HCT116 (cell line): ENCODE measurements around the gene ADARB1. TPM values are rescaled to one million over a fixed set of nuclear protein-coding genes. Genes with fewer than 3 reads are reported as not detected.

Experiments used
- ATAC-seq: fragments of 200-7000 bp; cut with Tn5 transposase; 2 replicates; pipeline ENCODE4 v1.9.1; 2020; ENCODE audit warnings: mild to moderate bottlenecking, moderate library complexity
- BruUV-seq: library from RNA; stranded (reverse); fragments of 400-500 nt; replicated peaks from 2 replicates; lab custom pipeline; 2021; lab: Mats Ljungman, UMichigan
- CTCF ChIA-PET: fragments of 300-600 bp; sonication (Branson Sonifier 250); formaldehyde crosslinking; loops from one replicate; lab custom pipeline; 2021; ENCODE audit warnings: antibody characterized with exemption; lab: Charles Lee
- POLR2A ChIA-PET: fragments of 300-600, 350-600 bp; sonication (Branson Sonifier 250); formaldehyde crosslinking; loops from one replicate; lab custom pipeline; 2021; ENCODE audit warnings: antibody characterized with exemption; lab: Charles Lee
- RAD21 ChIA-PET, 2 experiments: fragments of 300-600 bp; sonication (Branson Sonifier 250); formaldehyde crosslinking; loops; one replicate each; lab custom pipeline; 2023; ENCODE audit warnings: low total read pairs in 2 of 2; ENCODE audit not compliant: uncharacterized antibody in 2 of 2, unreplicated experiment in 2 of 2, low non-redundant PET in 1 of 2; lab: Charles Lee
- DNase-seq: peaks from one replicate; pipeline ENCODE4 v3.0.0-alpha.2; 2010; ENCODE audit warnings: low read depth, low spot score
- H2AFZ ChIP-seq: fragments of 200-600 bp; shearing (Covaris generic), sonication (generic); 2 replicates; pipeline ENCODE4 v1.6.1; 2017; ENCODE audit warnings: low read depth, mixed run types, mixed read lengths, antibody characterized with exemption, low read length; ENCODE audit not compliant: poor library complexity, severe bottlenecking
- H3K27ac ChIP-seq: 2 replicates; pipeline ENCODE4 v1.5.1; 2012; ENCODE audit warnings: low read depth, low read length
- H3K27me3 ChIP-seq: fragments of 200-600 bp; sonication (generic); 2 replicates; pipeline ENCODE4 v1.6.1; 2016; ENCODE audit warnings: mixed run types, low read length, mixed read lengths; ENCODE audit not compliant: insufficient read depth
- H3K36me3 ChIP-seq, 2 experiments: fragments of 200-500 bp in 1 of 2; fragments of 200-600 bp in 1 of 2; sonication (Bioruptor generic) in 1 of 2; sonication (generic) in 1 of 2; 2 replicates each; pipeline versions ENCODE4 v1.5.1 to v1.6.1; 2014 to 2016; ENCODE audit warnings: low read length in 2 of 2, inconsistent platforms in 1 of 2, mixed read lengths in 1 of 2, mixed run types in 1 of 2; ENCODE audit not compliant: insufficient read depth in 2 of 2, control insufficient read depth in 1 of 2
- H3K4me1 ChIP-seq, 2 experiments: fragments of 200-600 bp in 1 of 2; sonication (generic) in 1 of 2; 2 replicates each; pipeline versions ENCODE4 v1.5.1 to v1.6.1; 2012 to 2017; ENCODE audit warnings: low read length in 2 of 2, inconsistent platforms in 1 of 2, mild to moderate bottlenecking in 1 of 2, mixed read lengths in 1 of 2, mixed run types in 1 of 2, moderate library complexity in 1 of 2; ENCODE audit not compliant: insufficient read depth in 2 of 2, control insufficient read depth in 1 of 2
- H3K4me2 ChIP-seq: fragments of 200-600 bp; sonication (generic); 2 replicates; pipeline ENCODE4 v1.6.1; 2017; ENCODE audit warnings: mixed run types, low read length, mixed read lengths
- H3K4me3 ChIP-seq, 2 experiments: fragments of 200-600 bp in 1 of 2; sonication (generic) in 1 of 2; replicated peaks in 1 of 2; 2 replicates each; pipeline ENCODE4 v1.5.1; 2011 to 2016; ENCODE audit warnings: low read length in 2 of 2, control low read depth in 1 of 2, low read depth in 1 of 2, mild to moderate bottlenecking in 1 of 2, mixed read lengths in 1 of 2, mixed run types in 1 of 2
- H3K79me2 ChIP-seq: fragments of 200-600 bp; sonication (generic); 2 replicates; pipeline ENCODE4 v1.6.1; 2017; ENCODE audit warnings: mild to moderate bottlenecking, mixed run types, low read length, moderate library complexity, mixed read lengths; ENCODE audit not compliant: insufficient read depth
- H3K9ac ChIP-seq: fragments of 200-600 bp; sonication (generic); 2 replicates; pipeline ENCODE4 v1.6.1; 2016; ENCODE audit warnings: low read length, mixed read lengths
- H3K9me2 ChIP-seq: fragments of 200-600 bp; sonication (generic), shearing (Covaris generic); 2 replicates; pipeline ENCODE4 v1.6.1; 2017; ENCODE audit warnings: mixed run types, mild to moderate bottlenecking, moderate library complexity; ENCODE audit not compliant: insufficient read depth
- H3K9me3 ChIP-seq, 2 experiments: fragments of 200-500 bp in 1 of 2; fragments of 200-600 bp in 1 of 2; sonication (Bioruptor generic) in 1 of 2; sonication (generic) in 1 of 2; 2 replicates each; pipeline ENCODE4 v1.6.1; 2014 to 2017; ENCODE audit warnings: low read length in 2 of 2, mixed read lengths in 2 of 2, inconsistent platforms in 1 of 2, low read depth in 1 of 2, mild to moderate bottlenecking in 1 of 2, mixed run types in 1 of 2, moderate library complexity in 1 of 2; ENCODE audit not compliant: control insufficient read depth in 1 of 2, insufficient read depth in 1 of 2
- H4K20me1 ChIP-seq: fragments of 200-600 bp; sonication (generic), shearing (Covaris generic); 2 replicates; pipeline ENCODE4 v1.6.1; 2017; ENCODE audit warnings: mixed run types, mild to moderate bottlenecking, moderate library complexity; ENCODE audit not compliant: insufficient read depth
- ATF3 ChIP-seq: IDR thresholded peaks from 2 replicates; pipeline ENCODE4 v1.6.1; 2012
- CEBPB ChIP-seq: IDR thresholded peaks from 2 replicates; pipeline ENCODE4 v1.6.1; 2012; ENCODE audit warnings: low read depth
- EGR1 ChIP-seq: IDR thresholded peaks from 2 replicates; pipeline ENCODE4 v1.6.1; 2012; ENCODE audit warnings: low read depth
- ELF1 ChIP-seq: IDR thresholded peaks from 2 replicates; pipeline ENCODE4 v1.6.1; 2012; ENCODE audit warnings: low read depth, borderline replicate concordance
- EZH2 ChIP-seq: fragments of 200-600 bp; sonication (generic); IDR thresholded peaks from 2 replicates; pipeline ENCODE4 v1.6.1; 2017; ENCODE audit warnings: antibody characterized with exemption, mixed run types
- EZH2phosphoT487 ChIP-seq: fragments of 200-600 bp; IDR thresholded peaks from 2 replicates; pipeline ENCODE4 v1.6.1; 2018; ENCODE audit warnings: antibody characterized with exemption, borderline replicate concordance
- JUND ChIP-seq: IDR thresholded peaks from 2 replicates; pipeline ENCODE4 v1.6.1; 2012
- POLR2AphosphoS5 ChIP-seq: IDR thresholded peaks from 2 replicates; pipeline ENCODE4 v1.6.1; 2011; ENCODE audit warnings: mild to moderate bottlenecking, low read depth, low read length, moderate library complexity
- REST ChIP-seq: IDR thresholded peaks from 2 replicates; pipeline ENCODE4 v1.6.1; 2012; ENCODE audit warnings: low read depth
- SIN3A ChIP-seq: IDR thresholded peaks from 2 replicates; pipeline ENCODE4 v1.6.1; 2012; ENCODE audit warnings: low read depth
- SP1 ChIP-seq: IDR thresholded peaks from 2 replicates; pipeline ENCODE4 v1.6.1; 2012; ENCODE audit warnings: low read depth
- SRF ChIP-seq: IDR thresholded peaks from 2 replicates; pipeline ENCODE4 v1.6.1; 2012; ENCODE audit warnings: low read depth
- TCF7L2 ChIP-seq: IDR thresholded peaks from 2 replicates; pipeline ENCODE4 v1.7.0; 2011; ENCODE audit warnings: borderline replicate concordance, inconsistent platforms; ENCODE audit not compliant: insufficient read depth, insufficient read length; ENCODE audit errors: extremely low read depth
- YY1 ChIP-seq: IDR thresholded peaks from 2 replicates; pipeline ENCODE4 v1.6.1; 2011; ENCODE audit warnings: low read length, low read depth, moderate library complexity, mild to moderate bottlenecking; ENCODE audit not compliant: insufficient replicate concordance; ENCODE audit errors: extremely low read depth
- ZFX ChIP-seq: fragments of 450-650 bp; IDR thresholded peaks from 2 replicates; pipeline ENCODE4 v1.6.1; 2017
- ZNF274 ChIP-seq: fragments of 200-500 bp; sonication (Bioruptor generic); IDR thresholded peaks from 2 replicates; pipeline ENCODE4 v1.6.1; 2014; ENCODE audit warnings: mild to moderate bottlenecking, low read depth, low read length, inconsistent platforms
- intact Hi-C: fragments of 100-400 bp; cut with micrococcal nuclease; formaldehyde crosslinking; loops from 2 replicates; pipeline ENCODE4 v1.10.0; 2022
- total RNA-seq: library from RNA; stranded (reverse); gene quantifications from one replicate; pipeline ENCODE4 v1.2.1, GENCODE V29; 2021; ENCODE audit not compliant: unreplicated experiment
- TF ChIP-seq, protein P1 (sequence below): IDR thresholded peaks from 2 replicates; pipeline ENCODE4 v1.6.1; 2012
- TF ChIP-seq, protein P2 (sequence below), 3 experiments: fragments of 200-600 bp in 1 of 3; sonication (generic) in 1 of 3; IDR thresholded peaks in 2 of 3; conservative IDR thresholded peaks in 1 of 3; 2 replicates each; pipeline ENCODE4 v1.5.1; 2012 to 2017; ENCODE audit warnings: low read depth in 2 of 3, low read length in 2 of 3, antibody characterized with exemption in 1 of 3, borderline replicate concordance in 1 of 3, control low read depth in 1 of 3, mild to moderate bottlenecking in 1 of 3, mixed read lengths in 1 of 3, mixed run types in 1 of 3, moderate library complexity in 1 of 3; ENCODE audit not compliant: insufficient read depth in 1 of 3
- TF ChIP-seq, protein P3 (sequence below): IDR thresholded peaks from 2 replicates; pipeline ENCODE4 v1.6.1; 2011; ENCODE audit warnings: mild to moderate bottlenecking, low read length, moderate library complexity; ENCODE audit not compliant: insufficient replicate concordance; ENCODE audit errors: extremely low read depth

Gene ADARB1
- total RNA-seq, 1 experiment from 2014 or later: 13.5 TPM

DNA sequence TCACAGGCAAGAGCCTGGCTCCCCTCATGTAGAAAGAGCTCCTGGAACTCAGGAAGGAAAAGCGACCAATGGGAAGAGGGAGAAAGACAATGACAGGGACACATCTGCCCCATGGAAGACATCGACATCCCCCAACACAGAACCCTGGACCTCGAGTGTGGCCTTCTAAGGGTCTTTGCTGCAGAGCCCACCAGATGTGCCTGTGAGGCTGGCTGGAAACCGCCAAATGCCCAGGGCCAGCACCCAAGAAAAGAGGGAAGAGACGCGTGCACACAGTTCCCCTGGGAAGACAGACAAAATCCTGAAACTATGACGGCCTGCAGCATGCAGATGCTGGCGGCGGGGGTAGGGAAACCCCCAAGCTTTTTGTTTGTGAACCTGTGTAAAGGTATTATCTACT is 36.4 kb upstream of the ADARB1 start:
- H3K27me3 ChIP-seq: no peaks in the 10 kb centered on the region
- no peaks in the 10 kb centered on the region for H3K79me2 ChIP-seq

More for the DNA sequence above, 36.4 kb upstream of the ADARB1 start:
- Histone ChIP-seq H4K20me1 (no peaks in the 10 kb centered on the region), H3K4me2 (no peak overlapping the region), H3K4me3 (no peak overlapping the region), H3K36me3 (no peaks in the 10 kb centered on the region), H3K9ac (no peak overlapping the region), H3K27ac (no peak overlapping the region), H3K9me2 (no peaks in the 10 kb centered on the region), H3K4me1 (no peaks in the 10 kb centered on the region), H3K9me3 (peaks cover 4 to 6% of the 10 kb centered on the region in 2 experiments; a peak in 3 of 4 replicates), H2AFZ (no peak overlapping the region)
- BruUV-seq: no TSS peak
- ChIA-PET POLR2A (no interaction called here), RAD21 (no interaction called here), CTCF (no interaction called here)
- no peak for ATAC-seq
- intact Hi-C loops: no loop called here
- no peak for TF ChIP-seq SRF
- no peak for TF ChIP-seq REST
- no peak for TF ChIP-seq ZNF274
- TF ChIP-seq JUND: no peak
- TF ChIP-seq SP1: no peak
- no peak for TF ChIP-seq TCF7L2
- no peak for TF ChIP-seq EGR1
- no peak for TF ChIP-seq ZFX
- TF ChIP-seq, protein P1, sequence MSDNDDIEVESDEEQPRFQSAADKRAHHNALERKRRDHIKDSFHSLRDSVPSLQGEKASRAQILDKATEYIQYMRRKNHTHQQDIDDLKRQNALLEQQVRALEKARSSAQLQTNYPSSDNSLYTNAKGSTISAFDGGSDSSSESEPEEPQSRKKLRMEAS: no peak
- no peak for TF ChIP-seq ELF1
- no peak for TF ChIP-seq SIN3A
- TF ChIP-seq ATF3: no peak
- TF ChIP-seq, protein P2, sequence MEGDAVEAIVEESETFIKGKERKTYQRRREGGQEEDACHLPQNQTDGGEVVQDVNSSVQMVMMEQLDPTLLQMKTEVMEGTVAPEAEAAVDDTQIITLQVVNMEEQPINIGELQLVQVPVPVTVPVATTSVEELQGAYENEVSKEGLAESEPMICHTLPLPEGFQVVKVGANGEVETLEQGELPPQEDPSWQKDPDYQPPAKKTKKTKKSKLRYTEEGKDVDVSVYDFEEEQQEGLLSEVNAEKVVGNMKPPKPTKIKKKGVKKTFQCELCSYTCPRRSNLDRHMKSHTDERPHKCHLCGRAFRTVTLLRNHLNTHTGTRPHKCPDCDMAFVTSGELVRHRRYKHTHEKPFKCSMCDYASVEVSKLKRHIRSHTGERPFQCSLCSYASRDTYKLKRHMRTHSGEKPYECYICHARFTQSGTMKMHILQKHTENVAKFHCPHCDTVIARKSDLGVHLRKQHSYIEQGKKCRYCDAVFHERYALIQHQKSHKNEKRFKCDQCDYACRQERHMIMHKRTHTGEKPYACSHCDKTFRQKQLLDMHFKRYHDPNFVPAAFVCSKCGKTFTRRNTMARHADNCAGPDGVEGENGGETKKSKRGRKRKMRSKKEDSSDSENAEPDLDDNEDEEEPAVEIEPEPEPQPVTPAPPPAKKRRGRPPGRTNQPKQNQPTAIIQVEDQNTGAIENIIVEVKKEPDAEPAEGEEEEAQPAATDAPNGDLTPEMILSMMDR (IDR thresholded peaks at IDR 0.05 in 2 of 3, conservative IDR thresholded peaks at IDR 0.05 in 1 of 3; ENCODE audit: borderline replicate concordance in 1 of 3, insufficient read depth in 1 of 3, low read depth in 2 of 3, low read length in 2 of 3): no peak
- TF ChIP-seq CEBPB: no peak
- TF ChIP-seq EZH2phosphoT487: no peak
- TF ChIP-seq EZH2: no peak
- TF ChIP-seq YY1: no peak
- TF ChIP-seq POLR2AphosphoS5: no peak
- TF ChIP-seq, protein P3, sequence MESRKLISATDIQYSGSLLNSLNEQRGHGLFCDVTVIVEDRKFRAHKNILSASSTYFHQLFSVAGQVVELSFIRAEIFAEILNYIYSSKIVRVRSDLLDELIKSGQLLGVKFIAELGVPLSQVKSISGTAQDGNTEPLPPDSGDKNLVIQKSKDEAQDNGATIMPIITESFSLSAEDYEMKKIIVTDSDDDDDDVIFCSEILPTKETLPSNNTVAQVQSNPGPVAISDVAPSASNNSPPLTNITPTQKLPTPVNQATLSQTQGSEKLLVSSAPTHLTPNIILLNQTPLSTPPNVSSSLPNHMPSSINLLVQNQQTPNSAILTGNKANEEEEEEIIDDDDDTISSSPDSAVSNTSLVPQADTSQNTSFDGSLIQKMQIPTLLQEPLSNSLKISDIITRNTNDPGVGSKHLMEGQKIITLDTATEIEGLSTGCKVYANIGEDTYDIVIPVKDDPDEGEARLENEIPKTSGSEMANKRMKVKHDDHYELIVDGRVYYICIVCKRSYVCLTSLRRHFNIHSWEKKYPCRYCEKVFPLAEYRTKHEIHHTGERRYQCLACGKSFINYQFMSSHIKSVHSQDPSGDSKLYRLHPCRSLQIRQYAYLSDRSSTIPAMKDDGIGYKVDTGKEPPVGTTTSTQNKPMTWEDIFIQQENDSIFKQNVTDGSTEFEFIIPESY: no peak
- no peak for DNase-seq
